Esophagus squamous epithelium (tissue), 5 donors: Measurements from ENCODE around the gene WDR12. TPM values are rescaled to one million over a fixed set of nuclear protein-coding genes. Genes with fewer than 3 reads are reported as not detected.
"Not testable (repeated sequence)": the region's sequence is repeated elsewhere in the genome, so short reads cannot be mapped to it uniquely, and the experiment has no call there.

Source experiments
- DNase-seq: peaks from one replicate; lab custom pipeline; 2025; lab: John Stamatoyannopoulos, UW
- H3K27ac ChIP-seq, 4 donors: fragments of 200-600 bp; sonication (generic); one replicate each; pipeline ENCODE4 v1.5.1; 2016 to 2019; ENCODE audit warnings: mild to moderate bottlenecking in 1 of 4
- H3K27me3 ChIP-seq, 4 donors: fragments of 200-600 bp; sonication (generic); 1 replicate in 3 of 4; 2 replicates in 1 of 4; pipeline versions ENCODE4 v1.5.1 to v1.6.0; 2017 to 2021; ENCODE audit warnings: antibody characterized with exemption in 1 of 4
- H3K36me3 ChIP-seq, 3 donors: fragments of 200-600 bp; sonication (generic); one replicate each; pipeline ENCODE4 v1.5.1; 2016 to 2019
- H3K4me1 ChIP-seq, 3 donors: fragments of 200-600 bp; sonication (generic); one replicate each; pipeline ENCODE4 v1.5.1; 2017 to 2019
- H3K4me3 ChIP-seq, 4 donors: fragments of 200-600 bp; sonication (generic); 1 replicate in 3 of 4; 2 replicates in 1 of 4; pipeline ENCODE4 v1.5.1; 2016 to 2019; ENCODE audit warnings: mild to moderate bottlenecking in 2 of 4, moderate library complexity in 1 of 4
- H3K9me3 ChIP-seq, 3 donors: fragments of 200-600 bp; sonication (generic); one replicate each; pipeline ENCODE4 v1.5.1; 2016 to 2019
- POLR2A ChIP-seq, 4 donors: fragments of 450-650 bp; IDR thresholded peaks; one replicate each; pipeline ENCODE4 v1.6.1; 2017; ENCODE audit warnings: antibody characterized with exemption in 4 of 4, mild to moderate bottlenecking in 4 of 4, moderate library complexity in 3 of 4
- WGBS, 2 donors: methylation state at CpG; one replicate each; pipeline ENCODE4 v1.1.5; 2018; 5-methylcytosine and 5-hydroxymethylcytosine counted together
- intact Hi-C: fragments of 100-400 bp; cut with DNase I; formaldehyde crosslinking; loops from one replicate; pipeline ENCODE4 v1.15.0; 2022
- total RNA-seq, 4 donors: library from RNA; depleted of rRNA; stranded (reverse); fragments of >200 nt; gene quantifications; one replicate each; pipeline ENCODE4 v1.1.0, GENCODE V29; 2016
- TF ChIP-seq, protein P1 (sequence below), 6 experiments: fragments of 450-650 bp in 4 of 6; fragments of 200-600 bp in 2 of 6; sonication (generic) in 2 of 6; IDR thresholded peaks; one replicate each; pipeline ENCODE4 v1.5.1; 2016 to 2019; ENCODE audit warnings: antibody characterized with exemption in 6 of 6, mild to moderate bottlenecking in 4 of 6, moderate library complexity in 4 of 6
- donor health status: DM: yes; HTN: yes; CAD: no.

WDR12 gene
- total RNA-seq, 4 donors from 2014 or later = 22.0 to 52.4 (median 30.7) TPM

DNA sequence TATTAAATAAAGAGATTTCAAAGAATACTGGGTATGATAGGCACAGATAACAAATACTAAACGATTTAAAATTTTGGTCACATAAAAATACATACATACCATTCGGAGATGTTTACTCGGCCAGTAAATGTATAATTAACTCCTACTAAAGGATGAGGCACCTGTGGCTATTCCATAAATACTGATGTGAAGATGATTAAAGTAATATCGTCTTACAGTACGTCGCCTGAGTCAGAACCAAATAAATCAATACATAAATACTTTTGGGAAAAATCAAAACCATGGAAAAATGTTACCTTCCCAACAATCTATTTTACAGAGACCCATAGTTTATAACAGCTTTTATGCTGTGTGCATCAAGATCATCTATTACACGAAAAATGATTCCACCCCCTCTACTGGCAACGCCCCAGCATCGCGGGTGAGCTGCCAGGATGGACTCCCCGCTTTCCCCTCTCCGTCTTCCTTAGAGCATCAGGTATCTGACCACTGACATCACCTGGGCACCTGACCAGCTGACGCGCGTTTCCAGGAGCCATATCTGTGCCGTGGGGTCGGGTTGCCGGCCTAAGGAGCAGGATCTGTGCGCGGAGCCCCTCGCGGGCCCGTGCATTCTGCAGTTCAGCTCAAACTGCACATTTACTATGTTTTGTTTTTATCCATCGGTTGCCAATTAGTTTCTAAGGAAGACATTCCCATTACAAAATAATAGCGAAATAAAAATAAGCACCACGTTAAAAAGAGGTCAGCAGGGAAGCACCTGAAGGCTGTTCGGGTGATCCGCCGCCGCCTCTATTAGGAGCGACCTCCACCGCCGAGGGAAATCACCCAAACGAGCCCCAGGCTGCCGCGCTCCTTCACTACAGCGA lies 40.8 kb downstream of the WDR12 start:
- no peaks in the 10 kb centered on the region for H3K9me3 ChIP-seq
- peak overlapping the region; percentile 59 to 83 (median 64) for H3K27ac ChIP-seq
- TF ChIP-seq POLR2A (IDR thresholded peaks at IDR 0.05) = no peak
- TF ChIP-seq, protein P1, sequence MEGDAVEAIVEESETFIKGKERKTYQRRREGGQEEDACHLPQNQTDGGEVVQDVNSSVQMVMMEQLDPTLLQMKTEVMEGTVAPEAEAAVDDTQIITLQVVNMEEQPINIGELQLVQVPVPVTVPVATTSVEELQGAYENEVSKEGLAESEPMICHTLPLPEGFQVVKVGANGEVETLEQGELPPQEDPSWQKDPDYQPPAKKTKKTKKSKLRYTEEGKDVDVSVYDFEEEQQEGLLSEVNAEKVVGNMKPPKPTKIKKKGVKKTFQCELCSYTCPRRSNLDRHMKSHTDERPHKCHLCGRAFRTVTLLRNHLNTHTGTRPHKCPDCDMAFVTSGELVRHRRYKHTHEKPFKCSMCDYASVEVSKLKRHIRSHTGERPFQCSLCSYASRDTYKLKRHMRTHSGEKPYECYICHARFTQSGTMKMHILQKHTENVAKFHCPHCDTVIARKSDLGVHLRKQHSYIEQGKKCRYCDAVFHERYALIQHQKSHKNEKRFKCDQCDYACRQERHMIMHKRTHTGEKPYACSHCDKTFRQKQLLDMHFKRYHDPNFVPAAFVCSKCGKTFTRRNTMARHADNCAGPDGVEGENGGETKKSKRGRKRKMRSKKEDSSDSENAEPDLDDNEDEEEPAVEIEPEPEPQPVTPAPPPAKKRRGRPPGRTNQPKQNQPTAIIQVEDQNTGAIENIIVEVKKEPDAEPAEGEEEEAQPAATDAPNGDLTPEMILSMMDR (IDR thresholded peaks at IDR 0.05) = peak in 4 of 6 experiments; percentile 23 to 38 (median 33)
- no peaks in the 10 kb centered on the region for H3K36me3 ChIP-seq
- H3K27me3 ChIP-seq = no peaks in the 10 kb centered on the region
- 3 to 6% methylated on average over 19 to 27 of the region's 37 CpGs for WGBS, 2 donors
- intact Hi-C loops = no loop called here
- H3K4me3 ChIP-seq = peak overlapping the region; percentile 50 to 95 (median 78)
- no peak for DNase-seq
- H3K4me1 ChIP-seq = peaks cover 0 to 21% (median 0%) of the 10 kb centered on the region in 3 donors

- no peak overlapping the region for H3K27ac ChIP-seq
- H3K27me3 ChIP-seq = no peaks in the 10 kb centered on the region
- no peaks in the 10 kb centered on the region for H3K9me3 ChIP-seq
- WGBS, 2 donors = 93 to 94% methylated on average over 3 of the region's 3 CpGs
- no peaks in the 10 kb centered on the region for H3K4me1 ChIP-seq
- DNase-seq = no peak
- H3K4me3 ChIP-seq = no peak overlapping the region
- no peaks in the 10 kb centered on the region for H3K36me3 ChIP-seq
- intact Hi-C loops = no loop called here
- TF ChIP-seq POLR2A (IDR thresholded peaks at IDR 0.05) = no peak
- TF ChIP-seq, protein P1 (IDR thresholded peaks at IDR 0.05) = no peak
Observed at GRCh38 chr2:202861987-202862386, 49.5 kb downstream of the WDR12 start.

GRCh38 chr2:202858601-202859000 lies 52.9 kb downstream of the WDR12 start:
- no peaks in the 10 kb centered on the region for H3K36me3 ChIP-seq
- no peak overlapping the region for H3K27ac ChIP-seq
- H3K9me3 ChIP-seq = no peaks in the 10 kb centered on the region
- H3K4me1 ChIP-seq = no peaks in the 10 kb centered on the region
- intact Hi-C loops = no loop called here
- WGBS, 2 donors = 53 to 68% methylated on average over 3 of the region's 3 CpGs
- H3K4me3 ChIP-seq = no peak overlapping the region
- no peaks in the 10 kb centered on the region for H3K27me3 ChIP-seq
- TF ChIP-seq, protein P1 (IDR thresholded peaks at IDR 0.05) = no peak
- no peak for TF ChIP-seq POLR2A (IDR thresholded peaks at IDR 0.05)
- DNase-seq = no peak

GRCh38 chr2:202849343-202849742 lies 62.1 kb downstream of the WDR12 start:
- H3K4me1 ChIP-seq, H3K36me3 ChIP-seq, DNase-seq, H3K4me3 ChIP-seq, H3K27ac ChIP-seq, H3K9me3 ChIP-seq, H3K27me3 ChIP-seq, intact Hi-C loops: not testable (repeated sequence)
- 40% methylated on average over 1 of the region's 3 CpGs; no CpG with 5 or more reads in 1 of the 2 donors for WGBS, 2 donors

- WGBS, 2 donors = 85 to 89% methylated on average over 3 to 5 of the region's 8 CpGs
- Histone ChIP-seq H3K27me3 (no peaks in the 10 kb centered on the region), H3K9me3 (no peaks in the 10 kb centered on the region), H3K27ac (no peak overlapping the region), H3K4me3 (no peak overlapping the region), H3K4me1 (no peaks in the 10 kb centered on the region), H3K36me3 (no peaks in the 10 kb centered on the region)
- no peak for DNase-seq
- intact Hi-C loops = no loop called here
- TF ChIP-seq POLR2A (IDR thresholded peaks at IDR 0.05) = no peak
- TF ChIP-seq, protein P1 (IDR thresholded peaks at IDR 0.05) = no peak
Observed at GRCh38 chr2:202848813-202849212, 62.7 kb downstream of the WDR12 start.
